Germinal center (tissue), 1 donor: ENCODE results near the gene COA1.
"Not testable (repeated sequence)": the region's sequence is repeated elsewhere in the genome, so short reads cannot be mapped to it uniquely, and the experiment has no call there.

ENCODE experiments used
- DNase-seq: peaks from one replicate; pipeline ENCODE4 v3.0.0; 2012; ENCODE audit warnings: mixed read lengths, low spot score

Gene COA1

GRCh38 chr7:43758029-43758821 lies 28.9 kb upstream of the COA1 start, which contains the start of gene BLVRA:
BLVRA (plus strand) TSS chr7:43758680; CDS start chr7:43771159, 12,479 bp downstream.
- peak; percentile 83 for DNase-seq

- DNase-seq: no peak
Measured at GRCh38 chr7:43757073-43757720, 27.9 kb upstream of the COA1 start.

- DNase-seq: no peak
Measured at GRCh38 chr7:43756368-43757072, 27.2 kb upstream of the COA1 start.

GRCh38 chr7:43754596-43754995 lies 25.3 kb upstream of the COA1 start:
- DNase-seq: no peak

GRCh38 chr7:43753843-43754242 lies 24.5 kb upstream of the COA1 start:
- no peak for DNase-seq

GRCh38 chr7:43753271-43753810 lies 24.0 kb upstream of the COA1 start:
- DNase-seq: no peak

- no peak for DNase-seq
Measured at GRCh38 chr7:43752411-43752810, 23.1 kb upstream of the COA1 start.

- DNase-seq: no peak
Measured at GRCh38 chr7:43750016-43750887, 20.9 kb upstream of the COA1 start.

GRCh38 chr7:43749383-43749940 lies 20.1 kb upstream of the COA1 start:
- DNase-seq: no peak

GRCh38 chr7:43747328-43748105 lies 18.2 kb upstream of the COA1 start:
- DNase-seq: no peak

GRCh38 chr7:43742692-43743091 lies 13.4 kb upstream of the COA1 start:
- no peak for DNase-seq

- DNase-seq: no peak
Measured at GRCh38 chr7:43737467-43738127, 8.3 kb upstream of the COA1 start.

GRCh38 chr7:43735802-43736603 lies 6.7 kb upstream of the COA1 start:
- no peak for DNase-seq

GRCh38 chr7:43735403-43735801 lies 6.1 kb upstream of the COA1 start:
- no peak for DNase-seq

GRCh38 chr7:43734575-43735332 lies 5.4 kb upstream of the COA1 start:
- DNase-seq: not testable (repeated sequence)

GRCh38 chr7:43731494-43731893 lies 2.2 kb upstream of the COA1 start:
- DNase-seq: not testable (repeated sequence)

GRCh38 chr7:43729924-43730248 lies 563 bp upstream of the COA1 start:
- no peak for DNase-seq

- DNase-seq: no peak
Measured at GRCh38 chr7:43727494-43727893, 1.8 kb downstream of the COA1 start.
